ENCODE measurements around the gene PTAFR. TPM values are rescaled to one million over a fixed set of nuclear protein-coding genes. Genes with fewer than 3 reads are reported as not detected.
A peak's percentile ranks its signal among the peaks of the same experiment; 100 is the strongest.

Gene PTAFR
- total RNA-seq, 2 donors from 2014 or later = 2.2 to 3.9 TPM

GRCh38 chr1:28115267-28115666 lies 61.2 kb downstream of the PTAFR start:
- Histone ChIP-seq H3K9ac (ENCODE audit: low read depth in 2 of 2, low read length in 2 of 2) (no peak overlapping the region), H3K36me3 (no peaks in the 10 kb centered on the region), H3K27me3 (no peaks in the 10 kb centered on the region), H3K4me1 (no peaks in the 10 kb centered on the region), H3K4me3 (no peak overlapping the region), H3K27ac (no peak overlapping the region), H3K9me3 (no peaks in the 10 kb centered on the region)
- intact Hi-C loops (cut with DNase I) = no loop called here
- TF ChIP-seq CTCF (IDR thresholded peaks at IDR 0.05) = no peak
- no peak for DNase-seq

GRCh38 chr1:28114844-28115243 lies 61.6 kb downstream of the PTAFR start:
- Histone ChIP-seq H3K9me3 (no peaks in the 10 kb centered on the region), H3K36me3 (no peaks in the 10 kb centered on the region), H3K27ac (no peak overlapping the region), H3K4me3 (no peak overlapping the region), H3K9ac (ENCODE audit: low read depth in 2 of 2, low read length in 2 of 2) (no peak overlapping the region), H3K4me1 (no peaks in the 10 kb centered on the region), H3K27me3 (no peaks in the 10 kb centered on the region)
- intact Hi-C loops (cut with DNase I) = no loop called here
- DNase-seq = no peak
- TF ChIP-seq CTCF (IDR thresholded peaks at IDR 0.05) = no peak

- no peak overlapping the region for H3K27ac ChIP-seq
- peak; percentile 26 for TF ChIP-seq CTCF (IDR thresholded peaks at IDR 0.05)
- intact Hi-C loops (cut with DNase I) = no loop called here
- DNase-seq = no peak
- no peaks in the 10 kb centered on the region for H3K27me3 ChIP-seq
- H3K4me1 ChIP-seq = no peaks in the 10 kb centered on the region
- no peaks in the 10 kb centered on the region for H3K9me3 ChIP-seq
- H3K36me3 ChIP-seq = no peaks in the 10 kb centered on the region
- H3K4me3 ChIP-seq = no peak overlapping the region
- no peak overlapping the region for H3K9ac ChIP-seq (ENCODE audit: low read depth in 2 of 2, low read length in 2 of 2)
These were observed 63.3 kb downstream of the PTAFR start for GRCh38 chr1:28113242-28113572.

- peak overlapping the region; percentile 22 for H3K27ac ChIP-seq
- TF ChIP-seq CTCF (IDR thresholded peaks at IDR 0.05) = no peak
- H3K9ac ChIP-seq (ENCODE audit: low read depth in 2 of 2, low read length in 2 of 2) = no peak overlapping the region
- intact Hi-C loops (cut with DNase I) = no loop called here
- peak; percentile 27 for DNase-seq
- no peaks in the 10 kb centered on the region for H3K9me3 ChIP-seq
- H3K27me3 ChIP-seq = no peaks in the 10 kb centered on the region
- no peak overlapping the region for H3K4me3 ChIP-seq
- no peaks in the 10 kb centered on the region for H3K36me3 ChIP-seq
- no peaks in the 10 kb centered on the region for H3K4me1 ChIP-seq
These were observed 63.9 kb downstream of the PTAFR start for GRCh38 chr1:28112388-28113241.

- H3K9me3 ChIP-seq = no peaks in the 10 kb centered on the region
- no peak for DNase-seq
- intact Hi-C loops (cut with DNase I) = no loop called here
- no peaks in the 10 kb centered on the region for H3K27me3 ChIP-seq
- H3K9ac ChIP-seq (ENCODE audit: low read depth in 2 of 2, low read length in 2 of 2) = no peak overlapping the region
- no peak for TF ChIP-seq CTCF (IDR thresholded peaks at IDR 0.05)
- no peaks in the 10 kb centered on the region for H3K4me1 ChIP-seq
- no peak overlapping the region for H3K27ac ChIP-seq
- no peaks in the 10 kb centered on the region for H3K36me3 ChIP-seq
- H3K4me3 ChIP-seq = no peak overlapping the region
These were observed 65.3 kb downstream of the PTAFR start for GRCh38 chr1:28111157-28111556.
